GM18520 (cell line): ENCODE data around the gene DHX15.

ENCODE experiments used
- ATAC-seq: cut with Tn5 transposase; IDR thresholded peaks from one replicate; pipeline ENCODE4 v1.9.1; 2021; ENCODE audit not compliant: unreplicated experiment

The DHX15 gene

DNA sequence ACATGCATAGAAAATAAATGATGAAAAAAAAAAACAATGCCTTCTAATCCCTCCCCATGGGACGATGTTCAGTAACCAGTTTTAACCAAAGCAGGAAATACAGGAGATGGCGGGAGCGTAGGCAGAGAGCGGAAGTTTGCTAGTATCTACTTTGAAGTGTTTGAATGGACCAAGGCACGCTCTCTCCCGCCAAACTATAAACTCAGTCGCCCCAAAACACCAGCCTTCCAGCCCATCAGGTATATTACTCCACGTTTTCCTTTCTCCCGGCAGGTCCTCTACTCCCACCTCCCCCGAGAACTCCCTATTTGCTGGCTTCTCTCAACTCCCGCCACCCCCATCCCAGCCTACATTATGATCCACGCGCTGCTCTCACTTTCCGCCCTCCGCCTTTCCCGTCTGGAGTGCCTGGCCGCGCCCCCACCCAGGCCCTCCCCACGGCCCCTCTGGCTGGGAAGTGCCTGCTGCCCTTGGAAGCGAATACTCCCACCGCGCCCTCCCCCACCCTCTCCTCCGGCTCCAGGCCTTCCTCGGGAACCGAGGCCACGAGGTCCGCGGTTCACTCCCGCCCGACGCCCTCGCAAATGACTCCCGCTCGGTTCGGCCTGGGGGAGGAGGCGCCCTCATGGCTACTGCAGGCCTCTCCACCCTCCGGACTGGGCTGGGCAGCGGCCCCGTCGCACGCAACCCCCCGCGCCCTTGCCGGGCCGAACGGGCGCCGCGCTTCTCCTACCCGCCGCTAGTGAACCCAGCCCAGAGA lies 723 bp downstream of the DHX15 start:
- peak; percentile 8 for ATAC-seq

DNA sequence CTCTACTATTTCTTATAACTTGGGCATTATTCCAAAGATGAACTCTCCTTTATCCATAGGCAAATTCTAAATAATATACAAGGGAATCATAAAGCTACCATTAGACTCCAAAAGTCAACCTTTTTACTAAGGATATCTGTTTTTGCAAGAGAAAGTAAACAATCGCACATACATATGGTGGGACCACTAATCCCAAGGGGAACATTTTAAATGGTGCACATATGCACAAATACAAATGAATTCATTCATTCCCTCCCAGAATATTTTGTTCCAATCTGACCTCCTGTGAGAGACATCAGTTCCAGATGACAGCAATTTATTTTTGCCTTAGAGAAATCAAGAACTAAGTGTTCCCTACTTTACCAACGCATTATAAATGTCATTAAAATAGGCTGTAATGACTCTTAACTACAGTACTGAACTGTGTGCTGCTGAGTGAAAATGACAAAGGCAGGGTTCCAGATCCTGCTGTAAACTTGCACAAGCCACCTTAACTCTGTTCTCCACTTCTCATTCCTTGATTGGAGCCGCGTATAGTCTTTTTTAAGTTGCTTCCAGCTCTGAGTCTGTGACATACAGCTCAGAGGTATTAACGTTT lies 2.0 kb downstream of the DHX15 start:
- no peak for ATAC-seq

DNA sequence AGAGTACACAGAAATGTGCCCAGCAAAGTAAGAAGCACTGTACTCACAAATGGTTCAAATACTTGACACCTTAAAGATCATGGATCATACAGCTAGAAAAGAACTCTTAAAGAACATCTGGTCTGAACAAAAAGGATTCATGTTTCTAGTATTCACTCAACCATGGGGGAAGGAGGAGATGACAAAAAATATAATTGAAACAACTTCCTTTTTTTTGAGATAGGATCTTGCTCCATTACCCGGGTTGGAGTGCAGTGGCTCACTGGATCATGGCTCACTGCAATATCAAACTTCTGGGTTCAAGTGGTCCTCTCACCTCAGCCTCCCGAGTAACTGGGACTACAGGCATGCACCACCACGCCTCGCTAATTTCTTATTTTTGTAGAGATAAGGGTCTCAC lies 6.0 kb downstream of the DHX15 start:
- ATAC-seq = no peak

DNA sequence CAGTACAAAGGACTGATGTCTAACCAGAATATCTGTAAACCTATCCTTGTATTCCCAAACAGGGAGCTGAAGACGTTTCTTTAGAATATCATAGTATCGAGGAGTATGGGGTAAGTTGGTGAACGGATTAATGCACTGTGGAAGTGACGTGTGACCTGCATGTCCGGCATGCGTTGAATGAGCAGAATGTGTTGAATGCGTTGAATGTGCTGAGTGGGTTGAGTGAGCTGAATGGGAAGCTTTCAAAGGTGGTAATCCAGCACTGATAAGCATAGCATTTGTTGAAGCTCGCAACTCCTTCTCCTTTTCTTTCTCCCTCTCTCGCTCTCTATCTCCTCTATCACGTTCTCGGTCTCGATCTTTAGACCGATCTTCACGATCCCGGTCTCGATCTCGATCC lies 8.1 kb downstream of the DHX15 start:
- ATAC-seq = no peak

DNA sequence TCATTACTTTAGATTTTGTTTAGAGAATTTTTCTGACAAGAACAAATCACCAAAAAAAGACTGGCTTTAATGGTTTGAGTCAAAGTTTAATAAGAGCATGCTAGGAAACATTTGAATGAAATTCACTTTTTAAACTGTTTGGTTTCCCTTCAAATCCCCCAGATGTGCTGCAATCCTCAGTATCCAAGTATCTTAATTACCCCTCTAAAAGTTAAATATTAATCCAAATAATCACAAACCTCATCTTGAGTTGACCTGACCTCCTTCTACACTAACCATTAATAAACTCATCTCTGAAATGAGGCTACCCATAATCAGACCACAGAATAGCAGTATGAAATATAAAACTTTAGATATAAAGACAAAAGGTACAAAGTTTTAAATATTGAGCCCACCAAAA lies 10.1 kb downstream of the DHX15 start:
- no peak for ATAC-seq

DNA sequence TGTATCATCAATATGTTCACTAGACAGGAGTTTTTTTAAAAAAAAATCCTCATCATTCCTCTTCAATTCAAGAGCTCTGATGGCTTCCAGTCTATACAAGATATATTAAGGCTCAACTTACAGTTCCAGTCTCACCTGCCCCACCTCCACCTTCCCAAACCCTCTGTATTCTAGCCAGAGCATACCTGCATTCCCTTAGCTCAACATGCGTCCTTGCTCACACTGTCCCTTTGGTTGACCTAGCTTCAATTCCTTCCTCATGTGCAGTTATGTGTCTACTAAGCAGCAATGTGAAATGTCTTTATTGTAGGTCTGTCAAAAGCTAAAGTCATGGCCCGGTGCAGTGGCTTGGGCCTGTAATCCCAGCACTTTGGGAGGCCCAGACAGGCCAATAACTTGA lies 10.8 kb downstream of the DHX15 start:
- ATAC-seq = no peak

DNA sequence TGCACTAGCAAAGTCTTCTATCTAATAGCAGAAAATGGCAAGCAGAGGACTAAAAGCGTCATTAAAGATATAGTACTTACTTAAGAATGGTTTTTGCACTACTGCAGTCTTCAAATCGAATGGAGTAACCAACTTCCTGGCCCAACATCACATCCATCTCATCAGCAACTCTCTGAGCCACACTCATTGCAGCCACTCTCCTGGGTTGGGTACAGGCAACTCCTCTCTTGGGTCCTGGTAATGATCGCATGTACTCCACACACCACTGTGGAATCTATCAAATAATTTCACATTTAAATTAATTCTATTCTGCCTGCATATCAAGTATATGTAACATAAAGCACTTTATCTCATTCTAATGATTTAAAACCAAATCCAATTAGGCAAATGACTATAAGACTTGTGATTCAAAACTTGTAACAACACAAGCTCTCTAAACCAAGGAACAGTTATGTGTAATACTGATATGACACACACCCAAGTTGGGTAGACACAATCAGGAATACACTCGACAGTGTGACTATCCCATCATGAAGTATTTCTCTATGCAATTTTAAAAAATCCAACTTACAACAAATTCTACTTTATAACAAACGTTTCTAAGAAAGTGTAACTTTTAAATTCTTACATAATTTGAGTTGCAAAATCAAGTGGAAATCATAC lies 13.6 kb downstream of the DHX15 start:
- peak; percentile 27 for ATAC-seq

DNA sequence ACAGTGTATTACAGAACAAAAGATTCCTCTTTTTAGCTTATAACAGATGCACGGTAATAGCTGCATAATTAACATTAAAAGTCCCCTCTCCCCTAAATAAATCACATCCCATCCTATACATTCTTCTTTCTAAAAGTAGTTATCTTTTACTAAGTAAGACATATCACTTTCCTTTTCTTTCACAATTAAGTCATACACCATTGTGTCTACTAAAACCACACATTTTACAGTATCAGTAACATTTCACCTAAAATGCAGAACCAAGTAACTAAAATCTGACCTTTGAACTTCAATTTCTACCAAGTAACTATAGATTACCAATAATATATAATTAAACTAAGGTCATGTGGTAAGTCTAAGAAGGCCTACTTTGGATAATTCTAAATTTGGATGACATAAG lies 14.2 kb downstream of the DHX15 start:
- ATAC-seq = peak; percentile 74

DNA sequence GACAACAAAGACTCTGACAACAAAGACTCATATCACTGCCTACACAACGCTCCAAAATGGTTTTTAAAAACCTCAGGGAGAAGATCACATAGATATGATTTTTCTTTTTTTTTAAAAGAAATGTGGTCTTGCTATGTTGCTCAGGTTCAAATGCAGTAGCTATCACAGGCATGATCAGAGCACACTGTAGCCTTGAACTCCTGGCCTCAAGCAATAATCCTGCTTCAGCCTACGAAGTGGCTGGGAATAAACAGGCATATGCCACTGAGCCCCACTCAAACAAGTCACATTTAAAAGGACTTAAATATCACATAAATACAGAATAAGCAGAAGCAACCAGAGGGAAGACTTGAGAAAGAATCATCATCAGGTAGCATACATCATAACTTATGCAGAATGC lies 14.7 kb downstream of the DHX15 start:
- ATAC-seq = no peak

DNA sequence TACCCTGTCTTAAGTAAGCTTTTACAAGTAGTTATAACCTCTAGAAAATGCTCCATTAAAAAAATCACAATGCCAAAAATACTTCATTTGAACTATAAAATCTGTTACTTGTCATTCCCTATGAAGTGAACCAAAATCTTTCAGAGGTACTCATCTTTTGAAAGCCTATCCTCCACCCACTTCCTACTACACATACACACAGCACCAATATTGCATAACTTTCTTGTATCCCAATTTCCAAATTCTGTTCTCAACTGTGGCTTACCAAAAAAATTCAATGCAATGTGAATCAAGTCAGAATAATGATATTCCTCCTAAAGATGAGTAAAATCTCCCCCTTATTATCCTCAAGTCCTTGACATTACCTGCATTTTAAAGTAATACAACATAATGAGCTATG lies 15.9 kb downstream of the DHX15 start:
- ATAC-seq = no peak

DNA sequence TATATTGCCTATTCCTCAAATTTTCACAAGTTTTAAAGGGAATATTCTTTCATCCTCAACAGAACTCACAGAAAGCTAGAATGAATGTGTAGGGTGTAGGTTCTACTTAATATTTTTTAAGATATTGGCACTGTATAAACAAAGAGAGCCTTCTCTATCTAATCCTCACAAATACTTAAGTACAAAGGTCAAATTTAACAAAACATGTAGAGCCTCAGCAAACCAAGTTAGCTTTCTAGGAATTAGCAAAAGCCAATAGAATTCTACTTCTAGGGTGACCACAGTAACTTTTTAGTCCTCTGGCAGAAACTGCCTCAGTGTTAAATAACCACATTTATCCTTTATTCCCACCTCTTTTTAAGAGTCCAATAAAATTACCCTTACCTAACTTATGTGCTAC lies 19.3 kb downstream of the DHX15 start:
- no peak for ATAC-seq

DNA sequence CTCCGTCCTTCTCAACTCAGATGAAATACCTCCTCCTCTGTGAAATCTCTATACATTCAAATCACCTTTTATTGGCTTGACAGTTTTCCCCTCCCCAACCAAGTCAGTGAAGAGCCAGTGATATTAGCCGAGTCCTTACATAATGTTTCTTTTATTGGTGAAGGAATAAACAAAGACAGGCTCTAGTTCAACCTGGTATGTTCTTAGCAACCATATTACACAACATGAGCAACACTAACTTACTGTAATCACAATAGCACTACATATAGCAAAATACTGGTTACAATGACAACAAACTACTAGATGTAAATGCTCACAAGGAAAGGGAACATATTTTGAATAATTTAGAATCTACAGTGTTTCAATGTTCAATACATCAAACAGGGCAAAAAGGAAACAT lies 19.9 kb downstream of the DHX15 start:
- ATAC-seq = no peak

DNA sequence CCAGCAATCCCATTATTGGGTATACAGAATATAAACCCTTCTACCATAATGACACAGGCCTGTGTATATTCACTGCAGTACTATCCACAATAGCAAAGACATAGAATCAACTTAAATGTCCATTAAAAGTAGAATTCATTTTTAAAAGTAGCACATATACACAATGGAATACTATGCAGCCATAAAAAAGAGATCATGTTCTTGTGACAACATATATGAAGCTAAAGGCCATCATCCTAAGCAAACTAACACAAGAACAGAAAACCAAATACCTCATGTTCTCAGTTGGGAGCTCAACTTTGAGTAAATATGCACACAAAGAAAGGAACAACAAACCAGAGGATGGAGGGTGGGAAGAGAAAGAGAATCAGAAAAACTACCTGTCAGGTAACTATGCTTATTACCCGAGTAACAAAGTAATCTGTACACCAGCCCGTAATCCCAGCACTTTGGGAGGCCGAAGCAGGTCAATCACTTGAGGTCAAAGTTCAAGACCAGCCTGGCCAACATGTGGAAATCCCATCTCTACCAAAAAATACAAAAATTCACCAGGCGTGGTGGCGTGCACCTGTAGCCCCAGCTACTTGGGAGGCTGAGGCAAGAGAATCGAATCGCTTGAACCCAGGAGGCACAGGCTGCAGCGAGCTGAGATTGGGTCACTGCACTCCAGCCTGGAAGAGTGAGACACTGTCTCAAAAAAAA lies 22.8 kb downstream of the DHX15 start:
- ATAC-seq = no peak

DNA sequence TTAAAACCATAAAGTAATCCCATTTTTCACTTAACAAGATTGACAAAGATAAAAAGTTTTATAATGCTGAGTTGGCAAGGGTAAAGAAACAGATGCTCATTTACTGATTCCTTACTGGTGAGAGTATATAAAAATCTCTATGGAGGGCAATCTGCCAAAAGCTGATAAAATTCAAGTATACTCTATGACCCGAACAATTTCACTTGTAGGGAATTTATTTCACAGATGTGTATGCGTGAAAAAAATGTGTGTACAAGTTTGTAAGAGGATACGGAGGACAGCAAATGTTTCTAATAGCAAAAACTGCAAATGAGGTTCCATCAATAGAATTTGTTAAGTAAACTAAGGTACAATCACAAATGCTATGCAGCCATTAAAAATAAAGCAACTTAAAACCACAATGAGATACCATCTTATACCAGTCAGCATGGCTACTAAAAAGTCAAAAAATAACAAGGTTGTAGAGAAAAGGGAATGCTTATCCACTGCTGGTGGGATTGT lies 23.4 kb downstream of the DHX15 start:
- ATAC-seq = no peak

DNA sequence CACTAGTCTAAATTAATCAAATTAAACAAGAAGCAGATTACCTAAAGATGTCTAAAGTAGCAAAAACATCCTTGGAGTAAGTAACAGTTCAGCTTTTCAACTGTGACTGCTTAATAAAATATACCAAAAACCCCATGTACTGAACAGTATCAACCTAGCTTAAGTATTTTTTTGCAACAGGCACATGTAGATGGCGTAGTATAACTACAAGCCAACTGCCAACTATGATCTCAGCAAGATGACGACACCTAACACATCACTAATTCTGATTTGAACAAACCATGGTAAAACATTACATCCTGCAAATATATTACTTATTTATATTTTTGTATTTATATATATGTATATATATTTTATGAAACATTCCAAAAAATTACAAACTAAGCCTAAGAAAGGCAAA lies 24.5 kb downstream of the DHX15 start:
- no peak for ATAC-seq

DNA sequence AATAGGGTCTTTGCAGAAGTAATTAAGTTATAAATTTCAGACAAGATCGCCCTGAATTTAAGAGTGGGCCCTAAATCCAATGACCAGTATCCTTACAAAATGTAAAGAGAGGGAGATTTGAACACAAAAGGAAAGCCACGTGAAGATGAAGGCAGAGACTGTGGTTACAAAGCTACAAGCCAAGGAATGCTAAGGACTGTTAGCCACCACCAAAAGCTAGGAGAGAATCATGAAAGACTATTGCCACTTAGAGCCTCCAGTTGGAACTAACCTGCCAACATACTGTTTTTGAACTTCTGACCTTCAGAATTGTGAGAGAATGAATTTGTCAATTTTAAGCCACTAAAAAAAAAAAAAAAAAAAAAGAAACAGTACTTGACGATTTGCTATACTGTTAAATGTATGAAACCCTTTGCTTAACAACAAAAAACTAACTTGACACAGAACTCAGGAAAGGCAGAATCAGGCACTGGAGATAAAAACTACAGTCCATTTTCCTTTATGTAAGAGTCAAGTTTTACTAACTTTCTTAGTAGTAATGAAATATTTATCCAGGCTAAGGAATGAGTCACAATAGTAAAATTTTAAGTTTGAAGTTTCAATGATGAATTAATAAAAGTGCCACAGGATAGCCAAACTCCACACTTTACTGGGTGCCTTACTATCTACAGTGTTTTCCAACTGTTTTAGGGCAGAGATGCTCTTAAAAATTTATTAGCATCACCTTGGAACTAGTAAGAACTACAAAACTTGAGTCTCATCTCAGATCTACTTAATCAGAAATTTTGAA lies 25.1 kb downstream of the DHX15 start:
- no peak for ATAC-seq

DNA sequence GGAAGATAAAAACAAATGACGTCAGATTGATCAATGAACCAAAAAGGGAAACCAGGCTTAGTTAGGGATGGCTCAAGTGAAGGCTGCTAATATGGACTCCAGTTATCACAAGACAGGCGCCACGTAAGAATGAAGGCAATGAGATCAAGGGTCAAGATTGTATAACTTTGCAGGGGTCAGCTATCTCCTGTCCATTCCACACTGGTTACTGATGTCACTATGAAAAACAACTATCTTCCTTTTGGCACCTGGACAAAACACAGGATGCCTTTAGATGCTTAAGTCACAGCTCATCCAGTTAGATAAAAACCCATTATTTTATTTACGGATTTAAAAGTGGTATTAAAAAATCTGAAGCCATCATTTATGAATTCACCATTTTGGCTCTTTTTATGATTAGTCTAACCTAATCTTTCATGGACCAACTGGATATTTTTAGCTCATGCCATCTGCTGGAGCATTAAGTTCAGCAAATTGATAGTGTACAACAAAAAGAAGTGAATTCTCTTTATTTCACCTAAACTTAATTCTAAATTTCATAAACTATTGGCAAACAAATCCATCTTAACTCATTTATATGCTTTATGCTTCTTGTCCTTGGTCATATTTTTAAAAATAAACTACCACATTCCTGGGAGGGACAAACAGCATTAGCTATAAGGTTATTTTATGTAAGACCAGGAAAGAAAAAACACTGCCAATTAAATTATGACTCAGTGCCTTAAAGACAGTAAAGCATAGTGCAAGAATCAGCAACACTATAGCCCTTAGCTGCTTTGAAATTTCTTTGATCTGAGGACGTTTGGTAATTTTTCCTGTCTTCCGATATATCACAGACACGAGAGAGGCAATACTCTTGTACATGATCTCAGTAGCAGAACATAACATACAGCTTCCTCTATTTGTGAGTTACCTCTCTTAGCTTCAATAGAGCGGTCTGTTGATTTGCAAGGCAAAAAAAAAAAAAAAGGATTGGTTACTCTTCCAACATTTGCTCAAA lies 27.0 kb downstream of the DHX15 start:
- no peak for ATAC-seq

DNA sequence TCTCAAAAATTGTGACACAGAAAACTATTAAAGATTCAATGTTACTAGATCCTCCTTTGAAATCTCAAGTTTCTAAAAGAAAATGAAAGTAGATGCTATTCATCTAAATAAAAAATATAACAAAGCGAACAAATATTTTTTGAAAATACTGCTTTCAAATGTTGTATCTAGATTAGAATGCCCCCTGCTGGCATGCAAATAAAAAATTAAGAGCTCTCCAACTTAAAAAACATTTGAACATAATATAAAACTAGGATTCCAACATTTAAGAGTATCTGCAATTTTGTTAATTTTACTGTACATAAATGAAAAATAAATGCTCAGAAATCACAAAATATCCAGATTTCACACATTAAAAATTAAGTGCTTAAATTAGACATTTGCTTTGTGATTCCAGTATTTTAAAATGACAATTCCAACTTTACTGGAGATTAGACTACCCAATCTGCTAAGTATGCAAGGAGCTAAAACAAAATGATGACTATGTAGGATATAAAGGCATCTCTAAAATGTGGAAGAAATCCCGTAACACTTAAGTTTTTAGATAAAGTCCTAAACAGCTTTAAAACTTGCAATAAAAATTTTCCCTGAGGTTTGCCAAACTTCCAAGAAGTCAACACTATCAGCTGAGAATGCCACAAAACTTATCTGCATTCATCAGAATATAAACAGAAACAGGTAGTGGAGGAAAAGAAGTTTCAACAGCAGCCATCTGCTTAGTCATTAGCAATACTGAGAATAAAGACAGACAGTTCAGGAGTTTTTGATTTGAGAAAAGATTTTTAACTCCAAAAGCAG lies 32.7 kb downstream of the DHX15 start:
- ATAC-seq = no peak
